K562 (cell line): ENCODE data around the gene AGMO. TPM values are rescaled to one million over a fixed set of nuclear protein-coding genes. Genes with fewer than 3 reads are reported as not detected.

Experiments
- ATAC-seq: fragments of 200-7000 bp; cut with Tn5 transposase; 3 replicates; pipeline ENCODE4 v1.9.1; 2020; ENCODE audit warnings: moderate library complexity
- BruUV-seq: library from RNA; stranded (reverse); fragments of 400-500 nt; replicated peaks from 2 replicates; lab custom pipeline; 2021; lab: Mats Ljungman, UMichigan
- CTCF ChIA-PET: fragments of 300-600 bp; formaldehyde crosslinking; extraction: SDS; loops from one replicate; lab custom pipeline; 2021; ENCODE audit warnings: low intra/inter-chr PET ratio; lab: Yijun Ruan, JAX
- POLR2A ChIA-PET: fragments of 300-600, 350-650 bp; sonication (Branson Sonifier 250); formaldehyde crosslinking; extraction: SDS; loops from one replicate; lab custom pipeline; 2021; ENCODE audit warnings: antibody characterized with exemption, inconsistent platforms; lab: Yijun Ruan, JAX
- DNase-seq, 4 experiments: peaks; one replicate each; pipeline versions ENCODE4 v3.0.0 to v3.0.0-alpha.2; 2011 to 2018; ENCODE audit warnings: low spot score in 3 of 4, mixed read lengths in 3 of 4; ENCODE audit errors: extremely low read depth in 1 of 4
- FAIRE-seq: peaks from 2 replicates; lab custom pipeline; 2011; peaks lifted over from hg19 to GRCh38; lab: Jason Lieb, UNC
- H2AFZ ChIP-seq: 2 replicates; pipeline ENCODE4 v1.6.0; 2011; ENCODE audit warnings: low read depth, low read length, control low read depth, inconsistent platforms
- H3K27ac ChIP-seq: fragments of 200-600 bp; 3 replicates; pipeline ENCODE4 v1.8.0; 2011; ENCODE audit warnings: low read depth, mild to moderate bottlenecking, control low read depth, inconsistent platforms, low read length, moderate library complexity, mixed read lengths; ENCODE audit errors: extremely low read depth
- H3K27me3 ChIP-seq, 2 experiments: fragments of 300-600 bp in 1 of 2; 2 replicates in 1 of 2; 3 replicates in 1 of 2; pipeline versions ENCODE4 v1.6.0 to v1.8.0; 2011; ENCODE audit warnings: inconsistent platforms in 2 of 2, low read length in 2 of 2, mild to moderate bottlenecking in 1 of 2, mixed read lengths in 1 of 2, moderate library complexity in 1 of 2; ENCODE audit not compliant: control insufficient read depth in 2 of 2, insufficient read depth in 2 of 2
- H3K36me3 ChIP-seq: fragments of 300-600 bp; 3 replicates; pipeline ENCODE4 v1.8.0; 2011; ENCODE audit warnings: mild to moderate bottlenecking, low read length, inconsistent platforms; ENCODE audit not compliant: control insufficient read depth, insufficient read depth
- H3K4me1 ChIP-seq, 2 experiments: fragments of 200-600 bp in 1 of 2; replicated peaks in 1 of 2; 2 replicates in 1 of 2; 3 replicates in 1 of 2; pipeline versions ENCODE4 v1.5.1 to v1.8.0; 2011; ENCODE audit warnings: inconsistent platforms in 2 of 2, low read length in 2 of 2, mild to moderate bottlenecking in 1 of 2, mixed read lengths in 1 of 2, moderate library complexity in 1 of 2; ENCODE audit not compliant: control insufficient read depth in 2 of 2, insufficient read depth in 2 of 2
- H3K4me2 ChIP-seq: 2 replicates; pipeline ENCODE4 v1.6.1; 2011; ENCODE audit warnings: low read length, control low read depth, inconsistent platforms, mixed read lengths; ENCODE audit not compliant: insufficient read depth
- H3K4me3 ChIP-seq: fragments of 200-600 bp; sonication (generic), shearing (Covaris generic); 2 replicates; pipeline ENCODE4 v1.5.1; 2016; ENCODE audit warnings: control low read depth, inconsistent platforms
- H3K79me2 ChIP-seq: fragments of 200-600 bp; 3 replicates; pipeline ENCODE4 v1.8.0; 2011; ENCODE audit warnings: low read length, inconsistent platforms; ENCODE audit not compliant: control insufficient read depth, insufficient read depth
- H3K9ac ChIP-seq, 2 experiments: 2 replicates each; pipeline versions ENCODE4 v1.6.0 to v1.6.1; 2011; ENCODE audit warnings: low read depth in 2 of 2, low read length in 2 of 2, control low read depth in 1 of 2, inconsistent platforms in 1 of 2, mild to moderate bottlenecking in 1 of 2, mixed read lengths in 1 of 2; ENCODE audit not compliant: insufficient read depth in 1 of 2
- H3K9me1 ChIP-seq: one replicate; pipeline ENCODE4 v1.6.0; 2011; ENCODE audit warnings: inconsistent platforms, mild to moderate bottlenecking, low read length, moderate library complexity; ENCODE audit not compliant: control insufficient read depth, insufficient read depth
- H3K9me3 ChIP-seq: replicated peaks from 2 replicates; pipeline ENCODE4 v1.5.1; 2011; ENCODE audit warnings: low read depth, low read length, inconsistent platforms; ENCODE audit not compliant: control insufficient read depth, insufficient read depth
- H4K20me1 ChIP-seq: replicated peaks from 2 replicates; pipeline ENCODE4 v1.6.1; 2011; ENCODE audit warnings: low read length, inconsistent platforms, mixed read lengths; ENCODE audit not compliant: control insufficient read depth, insufficient read depth
- BCOR ChIP-seq: fragments of 450-650 bp; IDR thresholded peaks from 2 replicates; pipeline ENCODE4 v1.6.1; 2016
- CEBPB ChIP-seq: fragments of 450-650 bp; IDR thresholded peaks from 2 replicates; pipeline ENCODE4 v1.6.1; 2016; ENCODE audit warnings: missing genetic modification characterization, missing compliant biosample characterization
- CSDE1 ChIP-seq, 2 experiments: fragments of 450-650 bp; IDR thresholded peaks; 2 replicates each; pipeline ENCODE4 v1.6.1; 2016; ENCODE audit warnings: mild to moderate bottlenecking in 1 of 2
- FOS ChIP-seq: IDR thresholded peaks from 3 replicates; pipeline ENCODE4 v1.6.1; 2011; ENCODE audit not compliant: insufficient read length; ENCODE audit errors: extremely low read depth
- ILK ChIP-seq: fragments of 450-650 bp; IDR thresholded peaks from 2 replicates; pipeline ENCODE4 v1.6.1; 2016; ENCODE audit warnings: missing genetic modification characterization, low read depth, mild to moderate bottlenecking, missing compliant biosample characterization, moderate library complexity, borderline replicate concordance
- MBD1 ChIP-seq: fragments of 250-450 bp; sonication (Bioruptor Pico); IDR thresholded peaks from 2 replicates; pipeline ENCODE4 v1.8.0; 2022; ENCODE audit warnings: inconsistent platforms
- MIER1 ChIP-seq: fragments of 450-650 bp; IDR thresholded peaks from 2 replicates; pipeline ENCODE4 v1.6.1; 2016; ENCODE audit warnings: antibody characterized with exemption, mild to moderate bottlenecking, low read depth
- NR2F6 ChIP-seq: fragments of 450-650 bp; formaldehyde crosslinking; IDR thresholded peaks from 2 replicates; pipeline ENCODE4 v1.4.0; 2020; ENCODE audit warnings: mild to moderate bottlenecking
- SMARCA5 ChIP-seq: fragments of 450-650 bp; IDR thresholded peaks from 2 replicates; pipeline ENCODE4 v1.6.1; 2016
- U2AF1 ChIP-seq: fragments of 200-400 bp; formaldehyde crosslinking; optimal IDR thresholded peaks from 2 replicates; pipeline ENCODE3; 2017; ENCODE audit warnings: mild to moderate bottlenecking, low read depth, low read length, moderate library complexity
- ZNF143 ChIP-seq: sonication (generic); formaldehyde crosslinking; IDR thresholded peaks from 2 replicates; pipeline ENCODE4 v1.9.0; 2022; ENCODE audit warnings: mild to moderate bottlenecking, missing genetic modification reagents
- ZNF263 ChIP-seq: sonication (generic); formaldehyde crosslinking; IDR thresholded peaks from 2 replicates; pipeline ENCODE4 v1.8.0; 2022; ENCODE audit warnings: mild to moderate bottlenecking, missing genetic modification reagents, borderline replicate concordance
- ZNF707 ChIP-seq: fragments of 250-450 bp; sonication (Bioruptor Pico); conservative IDR thresholded peaks from 2 replicates; pipeline ENCODE4 v1.8.0; 2022; ENCODE audit warnings: inconsistent platforms, mild to moderate bottlenecking, moderate library complexity
- ZNF717 ChIP-seq: fragments of 250-450 bp; sonication (Bioruptor Pico); IDR thresholded peaks from 2 replicates; pipeline ENCODE4 v1.5.0; 2021
- in situ Hi-C: fragments of 300-500 bp; cut with MboI; formaldehyde crosslinking; loops from 4 replicates; pipeline ENCODE4 v1.15.0; 2018; ENCODE audit warnings: inconsistent platforms, mixed read lengths
- intact Hi-C: fragments of 100-400 bp; cut with micrococcal nuclease; formaldehyde crosslinking; loops from 2 replicates; pipeline ENCODE4 v1.14.2; 2022
- polyA plus RNA-seq, 8 experiments: library from polyadenylated mRNA; depleted of rRNA in 4 of 8; stranded (reverse) in 5 of 8; unstranded in 3 of 8; fragments of >200 nt; fragmentation: Nextera tagmentation in 2 of 8; fragmentation: Illumina TruSeq in 1 of 8; extraction: Ambion mirVana in 2 of 8; extraction: Trizol in 1 of 8; gene quantifications; 2 replicates each; pipeline versions ENCODE4 v1.2.1 to v1.2.3, GENCODE V29; 2011 to 2014; ENCODE audit warnings: inconsistent platforms in 1 of 8, missing spikeins in 1 of 8
- total RNA-seq, 7 experiments: library from RNA; depleted of rRNA in 6 of 7; stranded (reverse); fragments of >200 nt in 6 of 7; fragmentation: Illumina TruSeq in 2 of 7; extraction: Trizol in 2 of 7; gene quantifications; 2 replicates each; pipeline versions ENCODE4 v1.2.1 to v1.2.3, GENCODE V29; 2011 to 2021; ENCODE audit warnings: low replicate concordance in 1 of 7

Gene AGMO
- total and polyA plus RNA-seq, 9 of the 15 experiments (the other 6 are each of a cell fraction or from before 2014, with no cell fraction given): 0.30 to 1.4 (median 0.69) TPM; not detected in 1

GRCh38 chr7:15527648-15528047 is 34.2 kb downstream of the AGMO start:
- ChIA-PET POLR2A (no interaction called here), CTCF (no interaction called here)
- no peak overlapping the region for H3K27ac ChIP-seq
- no peak overlapping the region for H3K4me2 ChIP-seq
- intact Hi-C loops: no loop called here
- no peaks in the 10 kb centered on the region for H3K36me3 ChIP-seq
- ATAC-seq: no peak
- H3K79me2 ChIP-seq: no peaks in the 10 kb centered on the region
- no peaks in the 10 kb centered on the region for H4K20me1 ChIP-seq
- H3K4me1 ChIP-seq: no peaks in the 10 kb centered on the region
- no peak overlapping the region for H3K4me3 ChIP-seq
- no peak for FAIRE-seq
- no peaks in the 10 kb centered on the region for H3K9me1 ChIP-seq
- in situ Hi-C loops: no loop called here
- H3K27me3 ChIP-seq: no peaks in the 10 kb centered on the region
- H3K9me3 ChIP-seq: no peaks in the 10 kb centered on the region
- no peak overlapping the region for H3K9ac ChIP-seq
- no peak overlapping the region for H2AFZ ChIP-seq
- DNase-seq: no peak
- no TSS peak for BruUV-seq
- no peak for TF ChIP-seq FOS
- no peak for TF ChIP-seq MBD1 (CRISPR knock-in tag)
- no peak for TF ChIP-seq ZNF717 (CRISPR knock-in tag)
- no peak for TF ChIP-seq CSDE1 (IDR thresholded peaks at IDR 0.05)
- TF ChIP-seq ZNF143 (CRISPR knock-in tag): no peak
- TF ChIP-seq MIER1: no peak
- no peak for TF ChIP-seq NR2F6
- no peak for TF ChIP-seq CEBPB
- no peak for TF ChIP-seq ZNF707 (CRISPR knock-in tag)
- no peak for TF ChIP-seq U2AF1
- TF ChIP-seq ILK (tag): no peak
- TF ChIP-seq ZNF263 (CRISPR knock-in tag): no peak
- no peak for TF ChIP-seq BCOR
- TF ChIP-seq SMARCA5: no peak
- TF ChIP-seq, all 486 proteins: peak for 0
